C4-2B (cell line): ENCODE results near the gene TPO.
"Not testable (repeated sequence)": the region's sequence is repeated elsewhere in the genome, so short reads cannot be mapped to it uniquely, and the experiment has no call there.

ENCODE experiments used
- H3K27ac ChIP-seq: fragments of 450-650 bp; 2 replicates; pipeline ENCODE4 v1.5.1; 2017
- ZFX ChIP-seq: fragments of 450-650 bp; IDR thresholded peaks from 2 replicates; pipeline ENCODE4 v1.6.1; 2017
- TF ChIP-seq, protein P1 (sequence below): fragments of 450-650 bp; conservative IDR thresholded peaks from 2 replicates; pipeline ENCODE4 v1.5.1; 2017; ENCODE audit warnings: mild to moderate bottlenecking

The TPO gene

DNA sequence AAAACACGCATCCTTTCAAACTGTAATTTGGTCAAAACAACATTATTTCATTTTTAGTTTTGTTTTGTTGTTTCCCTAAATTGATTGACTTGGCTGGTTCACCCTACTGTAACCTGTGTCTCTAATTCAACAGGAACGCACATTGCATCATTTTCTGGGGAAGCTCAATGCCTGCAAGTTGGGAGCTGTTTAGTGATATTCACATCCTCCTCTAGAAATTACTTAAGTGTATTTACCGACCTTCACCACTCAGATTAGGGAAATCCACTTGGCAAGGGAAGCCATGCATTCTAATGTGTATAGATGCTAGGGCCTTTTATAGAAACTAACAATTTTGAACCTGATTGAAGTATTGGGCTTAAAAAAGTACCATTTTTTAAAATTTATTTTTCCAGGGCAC lies 7.3 kb upstream of the TPO start:
- TF ChIP-seq, protein P1, sequence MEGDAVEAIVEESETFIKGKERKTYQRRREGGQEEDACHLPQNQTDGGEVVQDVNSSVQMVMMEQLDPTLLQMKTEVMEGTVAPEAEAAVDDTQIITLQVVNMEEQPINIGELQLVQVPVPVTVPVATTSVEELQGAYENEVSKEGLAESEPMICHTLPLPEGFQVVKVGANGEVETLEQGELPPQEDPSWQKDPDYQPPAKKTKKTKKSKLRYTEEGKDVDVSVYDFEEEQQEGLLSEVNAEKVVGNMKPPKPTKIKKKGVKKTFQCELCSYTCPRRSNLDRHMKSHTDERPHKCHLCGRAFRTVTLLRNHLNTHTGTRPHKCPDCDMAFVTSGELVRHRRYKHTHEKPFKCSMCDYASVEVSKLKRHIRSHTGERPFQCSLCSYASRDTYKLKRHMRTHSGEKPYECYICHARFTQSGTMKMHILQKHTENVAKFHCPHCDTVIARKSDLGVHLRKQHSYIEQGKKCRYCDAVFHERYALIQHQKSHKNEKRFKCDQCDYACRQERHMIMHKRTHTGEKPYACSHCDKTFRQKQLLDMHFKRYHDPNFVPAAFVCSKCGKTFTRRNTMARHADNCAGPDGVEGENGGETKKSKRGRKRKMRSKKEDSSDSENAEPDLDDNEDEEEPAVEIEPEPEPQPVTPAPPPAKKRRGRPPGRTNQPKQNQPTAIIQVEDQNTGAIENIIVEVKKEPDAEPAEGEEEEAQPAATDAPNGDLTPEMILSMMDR: no peak
- TF ChIP-seq ZFX: no peak
- no peak overlapping the region for H3K27ac ChIP-seq

DNA sequence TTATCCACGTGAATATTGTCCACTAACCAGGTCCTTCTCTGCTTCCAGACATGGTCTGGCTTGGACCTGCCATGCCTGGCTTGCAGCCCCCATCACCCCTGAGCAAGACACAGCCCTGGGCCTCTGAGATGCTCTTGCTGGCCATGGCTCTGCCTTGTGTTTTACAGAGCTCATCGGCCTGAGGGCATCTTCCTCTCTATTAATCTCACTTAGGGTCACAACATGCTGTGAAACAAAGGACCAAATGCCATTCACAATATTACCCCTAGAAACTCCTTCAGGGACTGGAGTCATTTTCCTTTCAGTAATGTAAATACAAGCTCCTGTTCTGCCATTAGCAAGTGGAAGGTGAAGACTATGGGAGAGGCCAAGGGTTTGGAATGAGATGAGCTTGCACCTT lies 6.8 kb upstream of the TPO start:
- TF ChIP-seq, protein P1: no peak
- TF ChIP-seq ZFX: no peak
- H3K27ac ChIP-seq: no peak overlapping the region

DNA sequence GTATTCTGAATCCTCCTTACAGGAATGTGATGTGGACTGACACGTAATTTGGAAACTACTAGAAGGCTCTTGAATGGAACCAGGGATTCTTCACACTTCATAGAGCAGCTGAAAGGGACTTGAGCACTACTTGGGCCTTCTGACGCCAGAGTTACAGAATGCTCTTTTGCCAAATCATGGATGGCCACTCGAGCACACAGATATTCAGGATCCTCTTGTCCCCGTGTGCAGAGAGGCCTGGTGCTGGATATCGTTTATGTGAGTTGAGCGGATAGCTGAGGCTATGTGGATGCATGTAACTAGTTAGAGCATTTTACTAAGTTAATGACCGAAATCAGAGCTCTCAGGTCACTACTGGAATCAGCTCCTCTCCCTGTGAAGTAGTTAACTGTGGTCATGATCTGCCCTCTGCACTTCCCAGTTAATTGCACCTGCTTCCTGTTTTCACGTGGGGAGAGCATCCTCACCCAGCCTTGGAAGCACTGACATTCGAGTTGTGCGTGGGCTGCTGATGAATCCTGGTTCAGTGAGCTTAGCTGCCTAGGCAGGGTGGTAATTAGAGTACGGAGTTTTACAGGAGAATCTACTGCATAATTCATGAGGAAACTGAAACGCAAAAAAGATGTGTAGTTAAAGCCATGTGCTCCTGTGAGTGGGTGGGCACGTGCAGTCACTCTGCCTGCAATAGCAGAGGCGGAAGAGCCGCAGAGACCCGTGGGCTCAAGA lies 5.2 kb upstream of the TPO start:
- TF ChIP-seq, protein P1: no peak
- TF ChIP-seq ZFX: no peak
- H3K27ac ChIP-seq: no peak overlapping the region

DNA sequence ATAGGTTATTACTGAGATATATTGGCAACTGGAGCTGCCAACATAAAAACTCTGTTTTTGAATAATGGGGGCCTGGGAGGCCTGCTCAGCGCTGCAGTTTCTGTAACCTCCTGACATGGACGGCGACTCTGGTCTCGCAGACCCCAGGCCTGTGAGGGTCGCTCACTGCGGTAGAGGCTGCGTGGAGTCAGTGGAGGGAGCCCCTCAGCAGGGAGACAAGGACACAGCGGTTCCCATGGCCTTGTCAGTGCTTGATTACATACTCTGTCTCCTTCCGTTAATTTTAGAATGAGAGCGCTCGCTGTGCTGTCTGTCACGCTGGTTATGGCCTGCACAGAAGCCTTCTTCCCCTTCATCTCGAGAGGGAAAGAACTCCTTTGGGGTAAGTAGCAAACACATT lies 858 bp downstream of the TPO start:
- TF ChIP-seq, protein P1: no peak
- no peak for TF ChIP-seq ZFX
- H3K27ac ChIP-seq: no peak overlapping the region

DNA sequence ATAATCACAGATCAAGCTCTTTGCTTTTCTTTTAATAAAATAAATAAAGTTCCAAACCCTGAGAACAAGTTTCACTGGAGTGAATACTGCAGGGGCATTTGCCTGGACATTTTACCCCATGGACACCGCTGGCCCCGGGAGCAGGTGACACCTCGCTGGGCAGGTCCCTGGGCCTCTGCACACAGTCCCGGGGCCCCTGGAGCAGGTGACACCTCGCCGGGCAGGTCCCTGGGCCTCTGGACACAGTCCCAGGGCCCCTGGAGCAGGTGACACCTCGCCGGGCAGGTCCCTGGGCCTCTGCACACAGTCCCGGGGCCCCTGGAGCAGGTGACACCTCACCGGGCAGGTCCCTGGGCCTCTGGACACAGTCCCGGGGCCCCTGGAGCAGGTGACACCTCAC lies 1.6 kb downstream of the TPO start:
- not testable (repeated sequence) for H3K27ac ChIP-seq

DNA sequence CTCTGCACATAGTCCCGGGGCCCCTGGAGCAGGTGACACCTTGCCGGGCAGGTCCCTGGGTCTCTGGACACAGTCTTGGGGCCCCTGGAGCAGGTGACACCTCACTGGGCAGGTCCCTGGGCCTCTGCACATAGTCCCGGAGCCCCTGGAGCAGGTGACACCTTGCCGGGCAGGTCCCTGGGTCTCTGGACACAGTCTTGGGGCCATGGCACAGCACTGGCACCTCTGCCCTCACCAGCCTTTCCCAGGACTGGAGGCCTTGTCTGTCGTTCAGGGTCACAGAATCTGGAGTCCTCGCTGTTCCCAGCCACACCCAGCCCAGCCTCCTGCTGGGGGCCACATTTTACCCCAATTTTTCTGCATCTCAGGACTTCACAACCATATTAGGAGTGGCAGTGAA lies 2.2 kb downstream of the TPO start:
- no peak for TF ChIP-seq ZFX
- TF ChIP-seq, protein P1: no peak
- no peak overlapping the region for H3K27ac ChIP-seq

DNA sequence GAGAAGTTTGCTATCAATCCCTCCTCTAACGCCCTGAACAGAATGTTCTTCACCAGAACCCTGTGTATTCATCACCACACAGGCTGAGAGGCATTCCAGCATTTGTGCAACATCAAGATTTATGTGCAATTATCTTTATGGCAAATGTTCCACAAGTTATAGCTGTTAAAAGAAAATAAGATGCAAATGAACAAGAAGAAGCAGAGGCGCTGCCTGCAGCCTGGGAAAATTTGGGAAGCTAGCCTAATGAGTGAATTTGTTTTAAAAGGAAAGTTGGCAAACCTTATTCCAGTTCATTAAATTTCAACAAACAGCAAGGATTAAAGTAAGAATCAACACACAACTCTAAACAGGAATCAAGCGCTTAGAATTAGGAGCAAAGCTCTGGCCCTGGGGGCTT lies 5.3 kb downstream of the TPO start:
- H3K27ac ChIP-seq: no peak overlapping the region
- TF ChIP-seq, protein P1: no peak
- TF ChIP-seq ZFX: no peak

DNA sequence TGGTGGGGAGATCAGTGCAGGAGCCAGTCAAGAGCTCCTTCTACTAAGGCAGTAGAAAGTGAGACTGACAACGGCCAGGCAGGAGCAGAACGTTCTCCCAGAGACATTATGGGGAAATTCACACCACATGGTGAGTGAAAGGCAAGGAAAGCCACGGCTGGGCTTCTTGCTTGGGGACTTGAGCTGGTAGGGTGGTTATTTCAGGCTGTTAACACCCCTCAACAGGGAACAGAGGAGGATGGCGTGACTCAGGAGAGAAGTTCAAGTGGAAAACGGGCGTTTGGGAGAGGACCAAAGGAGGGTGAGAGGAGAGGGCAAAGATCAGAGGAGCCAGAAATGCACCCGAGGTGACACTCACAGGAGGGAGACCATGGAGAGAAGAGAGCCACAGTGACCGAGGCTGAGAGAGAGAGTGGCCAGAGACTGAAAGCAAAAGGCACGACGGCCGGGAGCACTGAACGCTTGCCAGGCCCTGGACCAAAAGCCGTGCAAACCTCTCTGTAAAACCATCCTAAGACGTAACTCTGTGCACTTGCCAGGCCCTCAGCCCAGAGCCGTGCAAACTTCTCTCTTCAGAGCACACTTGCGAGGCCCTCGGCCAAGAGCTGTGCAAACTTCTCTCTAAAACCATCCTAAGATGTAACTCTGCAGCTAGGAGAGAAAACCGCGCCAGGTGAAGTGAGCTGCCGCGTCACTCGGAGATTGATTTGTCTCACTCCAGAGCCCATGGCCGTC lies 7.7 kb downstream of the TPO start:
- no peak overlapping the region for H3K27ac ChIP-seq
- no peak for TF ChIP-seq ZFX
